Stomach (tissue), 19 donors: Measurements from ENCODE around the gene STX1B. TPM values are rescaled to one million over a fixed set of nuclear protein-coding genes. Genes with fewer than 3 reads are reported as not detected.

ENCODE experiments used
- DNase-seq, 2 donors: peaks; one replicate each; pipeline versions ENCODE4 v3.0.0 to v3.0.0-alpha.2; 2013 to 2019
- H3K27ac ChIP-seq, 5 donors: fragments of 200-600 bp in 4 of 5; sonication (generic) in 4 of 5; one replicate each; pipeline ENCODE4 v1.5.1; 2013 to 2019; ENCODE audit warnings: mild to moderate bottlenecking in 1 of 5, moderate library complexity in 1 of 5
- H3K27me3 ChIP-seq, 3 donors: fragments of 200-600 bp; sonication (generic); one replicate each; pipeline ENCODE4 v1.5.1; 2017 to 2019; ENCODE audit warnings: mixed run types in 1 of 3
- H3K36me3 ChIP-seq, 4 donors: fragments of 200-600 bp; sonication (generic); 1 replicate in 3 of 4; 2 replicates in 1 of 4; pipeline ENCODE4 v1.5.1; 2016 to 2019
- H3K4me1 ChIP-seq, 4 donors: fragments of 200-600 bp; sonication (generic); one replicate each; pipeline ENCODE4 v1.5.1; 2016 to 2019
- H3K4me3 ChIP-seq, 4 donors: fragments of 200-600 bp; sonication (generic) in 3 of 4; one replicate each; pipeline ENCODE4 v1.5.1; 2016 to 2019; ENCODE audit warnings: mild to moderate bottlenecking in 1 of 4
- H3K9me3 ChIP-seq, 4 donors: fragments of 200-600 bp; sonication (generic); one replicate each; pipeline ENCODE4 v1.5.1; 2016 to 2019
- CTCF ChIP-seq, 7 experiments: fragments of 450-650 bp in 4 of 7; fragments of 200-600 bp in 3 of 7; sonication (generic) in 3 of 7; IDR thresholded peaks; one replicate each; pipeline ENCODE4 v1.5.1; 2016 to 2019; ENCODE audit warnings: antibody characterized with exemption in 7 of 7, control low read depth in 2 of 7, mild to moderate bottlenecking in 1 of 7
- EP300 ChIP-seq: sonication (generic); formaldehyde crosslinking; IDR thresholded peaks from one replicate; pipeline ENCODE4 v1.6.1; 2017; ENCODE audit warnings: antibody characterized with exemption
- POLR2A ChIP-seq, 4 donors: fragments of 450-650 bp; IDR thresholded peaks; one replicate each; pipeline ENCODE4 v1.6.1; 2016; ENCODE audit warnings: antibody characterized with exemption in 4 of 4, control low read depth in 2 of 4, mild to moderate bottlenecking in 1 of 4, moderate library complexity in 1 of 4
- POLR2AphosphoS5 ChIP-seq, 3 donors: sonication (generic); formaldehyde crosslinking; IDR thresholded peaks; one replicate each; pipeline ENCODE4 v1.6.1; 2016; ENCODE audit warnings: antibody characterized with exemption in 3 of 3
- WGBS, 5 donors: extraction: QIAGEN DNeasy Blood & Tissue Kit in 3 of 5; methylation state at CpG; one replicate each; pipeline versions ENCODE4 v1.1.5 to v1.1.7; 2013 to 2018; 5-methylcytosine and 5-hydroxymethylcytosine counted together
- intact Hi-C: fragments of 100-400 bp; cut with DNase I; formaldehyde crosslinking; loops from one replicate; pipeline ENCODE4 v1.15.1; 2023; ENCODE audit warnings: low total_unique reads
- long read RNA-seq, 10 donors: transcript quantifications; one replicate each; lab custom pipeline, GENCODE V29; 2026
- polyA plus RNA-seq, 3 donors: library from polyadenylated mRNA; stranded (reverse); fragments of 200-250 nt; gene quantifications; one replicate each; pipeline ENCODE4 v1.2.3, GENCODE V29; 2013
- total RNA-seq, 5 donors: library from RNA; depleted of rRNA; stranded (reverse); fragments of >200 nt; gene quantifications; one replicate each; pipeline versions ENCODE4 v1.1.0 to v1.2.3, GENCODE V29; 2014 to 2016
- donor health status: healthy with polysubstance abuse.
- donor health status: Bipolar disorder and iron deficiency.
- donor health status: healthy.

Gene STX1B
- total RNA-seq (under 1 TPM in 1 of 5 donors, not detected in 4; 0.55 TPM), polyA plus RNA-seq (under 1 TPM; 0.15 to 1.00 (median 0.78) TPM)
- long read RNA-seq, donor 1: 0 reads
- long read RNA-seq, donor 2: 0 reads
- long read RNA-seq, donor 3: 0 reads
- long read RNA-seq, donor 4: 0 reads
- long read RNA-seq, donor 5, full-length matches to known transcripts: 1 of 1 reads
- long read RNA-seq, donor 5, partial matches to known transcripts: 0 of 1 reads
- long read RNA-seq, donor 5, other reads (novel, unspliced or antisense): 0 of 1 reads
- long read RNA-seq, donor 6, partial matches to known transcripts: 20 of 21 reads
- long read RNA-seq, donor 6, other reads (novel, unspliced or antisense): 0 of 21 reads
- long read RNA-seq, donor 7, partial matches to known transcripts: 0 of 1 reads
- long read RNA-seq, donor 7, other reads (novel, unspliced or antisense): 0 of 1 reads
- long read RNA-seq, donor 8: 0 reads
- long read RNA-seq, donor 9: 0 reads
- long read RNA-seq, donor 10: 0 reads

GRCh38 chr16:31010585-31011325 lies at the start of gene STX1B:
TSS of gene STX1B (minus strand) at chr16:31010638. CDS start at chr16:31010396, 242 bp downstream.
- intact Hi-C loops: no loop called here
- WGBS, 5 donors: 3 to 26% (median 11%) methylated on average over 11 to 45 of the region's 45 CpGs

GRCh38 chr16:31055613-31056012 lies 45.2 kb upstream of the STX1B start:
- intact Hi-C loops: no loop called here
- WGBS, 5 donors: 85 to 93% (median 90%) methylated on average over 4 of the region's 4 CpGs

More at GRCh38 chr16:31010585-31011325, at the start of gene STX1B:
- peak in 1 of 2 donors; percentile 84 for DNase-seq
- H3K27me3 ChIP-seq: peaks cover 4 to 87% (median 54%) of the 10 kb centered on the region in 3 donors
- peaks cover 0 to 9% (median 7%) of the 10 kb centered on the region in 4 donors for H3K4me1 ChIP-seq
- H3K36me3 ChIP-seq: no peaks in the 10 kb centered on the region
- peak within 1 kb of the TSS in 2 of 4 donors; percentile 11 to 32 for H3K4me3 ChIP-seq
- no peaks in the 10 kb centered on the region for H3K9me3 ChIP-seq
- TF ChIP-seq POLR2A (IDR thresholded peaks at IDR 0.05): no peak
- no peak for TF ChIP-seq EP300
- TF ChIP-seq CTCF (IDR thresholded peaks at IDR 0.05): no peak
- TF ChIP-seq POLR2AphosphoS5 (IDR thresholded peaks at IDR 0.05): no peak
- H3K27ac ChIP-seq: no peak within 1 kb of the TSS

DNA sequence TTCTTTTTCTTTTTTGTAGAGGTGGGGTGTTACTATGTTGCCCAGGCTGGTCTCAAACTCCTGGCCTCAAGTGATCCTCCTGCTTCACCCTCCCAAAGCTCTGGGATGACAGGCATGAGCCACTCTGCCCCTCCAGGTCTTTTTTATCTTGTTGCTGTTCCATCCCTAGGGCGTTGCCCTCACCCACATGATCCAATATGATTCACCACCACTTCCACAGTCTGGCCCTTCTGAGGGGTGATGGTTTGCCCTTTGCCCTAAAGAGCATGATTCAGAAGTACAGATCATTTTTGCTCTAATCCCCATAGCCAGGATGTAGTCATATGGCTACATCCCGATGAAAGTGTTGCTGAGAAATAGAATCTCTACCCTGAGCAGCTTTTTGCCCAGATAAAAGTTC lies 41.7 kb upstream of the STX1B start:
- no peaks in the 10 kb centered on the region for H3K36me3 ChIP-seq
- DNase-seq: no peak
- no peaks in the 10 kb centered on the region for H3K9me3 ChIP-seq
- H3K27me3 ChIP-seq: no peaks in the 10 kb centered on the region
- H3K27ac ChIP-seq: no peak overlapping the region
- WGBS, 5 donors: 38 to 66% (median 62%) methylated on average over 2 of the region's 2 CpGs
- H3K4me3 ChIP-seq: no peak overlapping the region
- no peaks in the 10 kb centered on the region for H3K4me1 ChIP-seq
- TF ChIP-seq EP300: no peak
- TF ChIP-seq POLR2AphosphoS5 (IDR thresholded peaks at IDR 0.05): no peak
- no peak for TF ChIP-seq POLR2A (IDR thresholded peaks at IDR 0.05)
- no peak for TF ChIP-seq CTCF (IDR thresholded peaks at IDR 0.05)
- intact Hi-C loops: no loop called here

More at GRCh38 chr16:31055613-31056012, 45.2 kb upstream of the STX1B start:
- Histone ChIP-seq H3K4me3 (no peak overlapping the region), H3K27me3 (no peaks in the 10 kb centered on the region), H3K36me3 (peaks cover 2 to 23% (median 8%) of the 10 kb centered on the region in 4 donors), H3K4me1 (no peaks in the 10 kb centered on the region), H3K27ac (no peak overlapping the region), H3K9me3 (no peaks in the 10 kb centered on the region)
- DNase-seq: no peak
- TF ChIP-seq POLR2A (IDR thresholded peaks at IDR 0.05): no peak
- no peak for TF ChIP-seq EP300
- TF ChIP-seq POLR2AphosphoS5 (IDR thresholded peaks at IDR 0.05): no peak

DNA sequence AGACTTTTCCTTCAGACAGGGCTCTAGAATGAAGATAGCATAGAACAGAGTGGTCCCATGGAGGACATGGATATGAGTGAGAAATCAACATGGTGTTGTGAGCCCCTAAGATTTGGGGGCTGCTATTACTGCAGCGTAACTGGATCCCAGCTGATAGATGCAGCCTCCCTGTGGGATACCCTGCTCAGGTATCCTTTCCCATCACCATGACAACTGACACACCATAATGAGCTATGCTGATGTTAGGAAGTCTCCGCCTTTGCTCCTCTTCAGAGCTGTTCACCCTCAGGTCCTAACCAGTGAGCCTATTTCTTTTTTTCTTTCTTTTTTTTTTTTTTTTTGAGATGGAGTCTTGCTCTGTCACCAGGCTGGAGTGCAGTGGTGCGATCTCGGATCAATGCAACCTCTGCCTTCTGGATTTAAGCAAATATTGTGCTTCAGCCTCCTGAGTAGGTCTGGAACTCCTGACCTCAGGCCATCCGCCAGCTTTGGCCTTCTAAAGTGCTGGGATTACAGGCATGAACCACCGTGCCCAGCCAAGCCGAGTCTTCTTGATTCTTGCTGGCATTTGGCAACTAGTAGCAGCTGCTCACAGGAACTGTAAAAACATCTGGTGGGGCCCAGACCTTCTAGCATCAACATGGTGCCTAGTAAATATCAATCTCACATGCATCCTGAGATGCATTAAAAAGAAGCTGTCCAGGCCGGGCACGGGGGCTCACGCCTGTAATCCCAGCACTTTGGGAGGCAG lies 40.0 kb upstream of the STX1B start:
- WGBS, 5 donors: 64 to 74% (median 67%) methylated on average over 10 of the region's 10 CpGs
- intact Hi-C loops: no loop called here

More for the DNA sequence above, 40.0 kb upstream of the STX1B start:
- Histone ChIP-seq H3K27ac (no peak overlapping the region), H3K4me3 (no peak overlapping the region), H3K27me3 (no peaks in the 10 kb centered on the region), H3K36me3 (no peaks in the 10 kb centered on the region), H3K9me3 (no peaks in the 10 kb centered on the region), H3K4me1 (no peaks in the 10 kb centered on the region)
- no peak for TF ChIP-seq POLR2A (IDR thresholded peaks at IDR 0.05)
- no peak for TF ChIP-seq EP300
- TF ChIP-seq POLR2AphosphoS5 (IDR thresholded peaks at IDR 0.05): no peak
- no peak for TF ChIP-seq CTCF (IDR thresholded peaks at IDR 0.05)
- no peak for DNase-seq
